Neutrophil (primary cell): ENCODE results near the gene GTF3C4.

ENCODE experiments used
- H3K27ac ChIP-seq: fragments of 200-600 bp; sonication (generic); 2 replicates; pipeline ENCODE4 v1.5.1; 2016; ENCODE audit warnings: mild to moderate bottlenecking, moderate library complexity
- H3K27me3 ChIP-seq: fragments of 200-600 bp; sonication (generic); 2 replicates; pipeline ENCODE4 v1.6.0; 2016; ENCODE audit warnings: mild to moderate bottlenecking
- H3K36me3 ChIP-seq: fragments of 200-600 bp; sonication (generic); 2 replicates; pipeline ENCODE4 v1.5.1; 2017
- H3K4me1 ChIP-seq, 2 experiments: fragments of 200-600 bp in 1 of 2; sonication (generic) in 1 of 2; 1 replicate in 1 of 2; 2 replicates in 1 of 2; pipeline versions ENCODE4 v1.5.1 to v1.6.1; 2013 to 2016; ENCODE audit warnings: low read depth in 1 of 2, low read length in 1 of 2, mild to moderate bottlenecking in 1 of 2, moderate library complexity in 1 of 2; ENCODE audit not compliant: control insufficient read depth in 1 of 2, insufficient read depth in 1 of 2
- H3K4me3 ChIP-seq, 2 experiments: fragments of 200-600 bp in 1 of 2; sonication (generic) in 1 of 2; 1 replicate in 1 of 2; 2 replicates in 1 of 2; pipeline ENCODE4 v1.5.1; 2013 to 2016; ENCODE audit warnings: low read depth in 1 of 2, low read length in 1 of 2, mild to moderate bottlenecking in 1 of 2, moderate library complexity in 1 of 2
- H3K9me3 ChIP-seq: fragments of 200-600 bp; sonication (generic); 2 replicates; pipeline ENCODE4 v1.5.1; 2016
- CTCF ChIP-seq: fragments of 200-600 bp; sonication (generic); IDR thresholded peaks from 2 replicates; pipeline ENCODE4 v1.5.1; 2016; ENCODE audit warnings: antibody characterized with exemption

Gene GTF3C4

GRCh38 chr9:132632413-132633129, 37.7 kb upstream of the GTF3C4 start:
- Histone ChIP-seq H3K4me3 (no peak overlapping the region), H3K27ac (no peak overlapping the region), H3K27me3 (no peaks in the 10 kb centered on the region), H3K9me3 (no peaks in the 10 kb centered on the region), H3K36me3 (no peaks in the 10 kb centered on the region), H3K4me1 (no peaks in the 10 kb centered on the region)
- TF ChIP-seq CTCF: no peak

DNA sequence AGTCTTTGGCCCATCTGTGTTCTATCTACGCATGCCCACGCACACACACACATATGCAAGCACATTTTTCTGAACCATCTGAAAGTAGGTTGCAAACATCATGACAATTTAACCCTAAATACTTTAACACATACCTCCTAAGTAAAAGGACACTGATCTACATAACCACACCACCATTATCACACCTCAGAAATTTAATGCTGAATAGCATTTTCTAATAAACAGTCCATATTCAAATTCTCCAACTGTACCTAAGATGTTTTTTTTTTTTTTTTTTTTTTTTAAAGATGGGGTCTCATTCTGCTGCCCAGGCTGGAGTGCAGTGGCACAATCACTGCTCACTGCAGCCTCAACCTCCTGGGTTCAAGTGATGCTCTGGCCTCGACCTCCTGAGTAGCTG, 35.9 kb upstream of the GTF3C4 start:
- Histone ChIP-seq H3K27me3 (no peaks in the 10 kb centered on the region), H3K9me3 (no peaks in the 10 kb centered on the region), H3K36me3 (no peaks in the 10 kb centered on the region), H3K4me3 (no peak overlapping the region), H3K27ac (no peak overlapping the region), H3K4me1 (no peaks in the 10 kb centered on the region)
- no peak for TF ChIP-seq CTCF

DNA sequence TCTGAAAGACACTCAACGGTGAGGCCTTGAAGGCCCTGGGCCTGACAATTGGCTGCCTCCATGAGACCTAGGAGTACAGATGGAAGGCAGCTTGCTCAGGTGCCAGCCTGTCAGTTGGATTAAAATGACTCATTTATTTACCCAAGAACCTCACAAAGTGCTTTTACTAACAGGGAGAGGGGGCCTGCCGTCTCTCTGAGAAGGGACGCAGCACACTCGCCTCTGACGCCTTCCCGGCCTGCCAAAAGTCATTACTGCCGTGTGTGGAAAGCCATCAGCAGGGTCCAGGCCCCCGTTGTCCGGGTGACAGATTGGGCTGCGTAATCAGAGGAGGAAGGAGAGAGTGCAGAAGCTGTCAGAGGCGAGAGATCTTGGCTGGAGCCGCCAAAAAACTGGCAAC, 32.9 kb upstream of the GTF3C4 start:
- no peak for TF ChIP-seq CTCF
- Histone ChIP-seq H3K9me3 (no peaks in the 10 kb centered on the region), H3K27ac (no peak overlapping the region), H3K4me1 (no peaks in the 10 kb centered on the region), H3K36me3 (no peaks in the 10 kb centered on the region), H3K27me3 (no peaks in the 10 kb centered on the region), H3K4me3 (no peak overlapping the region)

DNA sequence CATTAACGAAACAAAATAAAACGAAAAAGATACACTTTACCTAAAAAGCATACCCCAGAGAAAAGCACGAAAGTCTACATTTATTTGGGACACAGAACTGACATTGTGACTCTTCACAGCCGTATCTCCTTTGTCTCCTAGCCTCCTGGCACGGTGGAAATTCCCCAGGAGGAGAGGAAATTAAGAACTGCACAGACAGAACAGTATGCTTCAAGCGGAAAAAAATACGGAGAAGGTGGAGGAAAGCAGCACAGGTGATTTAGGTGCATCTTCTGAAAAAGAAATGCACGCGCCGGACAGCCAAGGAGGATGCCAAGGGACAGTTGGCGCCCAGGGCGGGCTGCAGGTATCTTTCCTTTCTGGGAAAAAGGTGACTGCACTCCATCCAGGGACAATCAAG, 32.5 kb upstream of the GTF3C4 start:
- H3K4me3 ChIP-seq: no peak overlapping the region
- H3K4me1 ChIP-seq: no peaks in the 10 kb centered on the region
- H3K9me3 ChIP-seq: no peaks in the 10 kb centered on the region
- no peak overlapping the region for H3K27ac ChIP-seq
- H3K36me3 ChIP-seq: no peaks in the 10 kb centered on the region
- no peak for TF ChIP-seq CTCF
- H3K27me3 ChIP-seq: no peaks in the 10 kb centered on the region

GRCh38 chr9:132638240-132638639, 32.0 kb upstream of the GTF3C4 start:
- TF ChIP-seq CTCF: no peak
- H3K4me1 ChIP-seq: no peaks in the 10 kb centered on the region
- no peaks in the 10 kb centered on the region for H3K9me3 ChIP-seq
- H3K27ac ChIP-seq: no peak overlapping the region
- H3K36me3 ChIP-seq: no peaks in the 10 kb centered on the region
- H3K4me3 ChIP-seq: no peak overlapping the region
- H3K27me3 ChIP-seq: no peaks in the 10 kb centered on the region

DNA sequence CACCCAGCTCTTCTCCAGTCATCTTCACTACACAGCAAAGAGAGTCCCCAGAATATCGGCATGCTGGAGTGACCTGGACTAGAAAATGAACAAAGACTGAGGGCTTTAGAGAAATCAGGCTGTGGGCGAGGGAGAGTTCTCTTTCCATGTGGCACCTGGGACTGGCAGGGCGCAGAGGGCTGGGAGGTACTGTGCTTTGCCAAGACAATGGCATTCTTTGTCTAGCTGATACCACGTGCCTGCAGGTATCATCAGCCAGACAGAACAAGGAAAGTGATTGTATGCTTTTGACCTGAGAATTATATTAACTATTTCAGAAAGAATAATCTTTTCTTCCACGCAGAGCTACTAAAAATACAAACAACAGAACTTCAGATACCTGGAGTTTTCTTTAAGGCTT, 30.9 kb upstream of the GTF3C4 start:
- no peaks in the 10 kb centered on the region for H3K36me3 ChIP-seq
- H3K4me1 ChIP-seq: no peaks in the 10 kb centered on the region
- no peaks in the 10 kb centered on the region for H3K27me3 ChIP-seq
- TF ChIP-seq CTCF: no peak
- H3K27ac ChIP-seq: no peak overlapping the region
- no peaks in the 10 kb centered on the region for H3K9me3 ChIP-seq
- H3K4me3 ChIP-seq: no peak overlapping the region
